SU-DHL-6 (cell line): ENCODE data around the gene PTGIS.

Experiments
- H2AFZ ChIP-seq: fragments of 200-600 bp; sonication (generic); 2 replicates; pipeline ENCODE4 v1.6.1; 2014; ENCODE audit warnings: low read depth, mild to moderate bottlenecking, moderate library complexity, mixed read lengths, antibody characterized with exemption, low read length; ENCODE audit not compliant: severe bottlenecking
- H3F3A ChIP-seq: fragments of 200-600 bp; shearing (Covaris generic); 2 replicates; pipeline ENCODE4 v1.6.0; 2016; ENCODE audit warnings: antibody characterized with exemption, mild to moderate bottlenecking; ENCODE audit not compliant: insufficient read depth
- H3K27ac ChIP-seq: fragments of 200-600 bp; sonication (generic); 2 replicates; pipeline ENCODE4 v1.5.1; 2016; ENCODE audit warnings: low read depth, mild to moderate bottlenecking, low read length, moderate library complexity, mixed read lengths
- H3K27me3 ChIP-seq: fragments of 200-600 bp; sonication (generic), shearing (Covaris generic); 2 replicates; pipeline ENCODE4 v1.6.0; 2014; ENCODE audit warnings: mild to moderate bottlenecking, low read length
- H3K36me3 ChIP-seq: fragments of 200-600 bp; sonication (generic); 2 replicates; pipeline ENCODE4 v1.6.1; 2014; ENCODE audit warnings: mild to moderate bottlenecking, low read length, mixed read lengths
- H3K4me2 ChIP-seq: fragments of 300-600, 200-600 bp; shearing (Covaris generic), sonication (generic); 2 replicates; pipeline ENCODE4 v1.6.0; 2014; ENCODE audit warnings: low read length, low read depth, mild to moderate bottlenecking; ENCODE audit not compliant: poor library complexity, severe bottlenecking
- H3K4me3 ChIP-seq: fragments of 200-600 bp; sonication (generic); 2 replicates; pipeline ENCODE4 v1.5.1; 2014; ENCODE audit warnings: antibody characterized with exemption, low read length, mild to moderate bottlenecking, mixed read lengths; ENCODE audit not compliant: insufficient read depth, poor library complexity, severe bottlenecking
- H3K79me2 ChIP-seq: fragments of 200-600 bp; sonication (generic); 2 replicates; pipeline ENCODE4 v1.6.1; 2014; ENCODE audit warnings: mild to moderate bottlenecking, low read length, moderate library complexity; ENCODE audit not compliant: insufficient read depth
- H3K9ac ChIP-seq: fragments of 200-600 bp; sonication (generic); 2 replicates; pipeline ENCODE4 v1.7.0; 2014; ENCODE audit warnings: mild to moderate bottlenecking, low read length
- H3K9me2 ChIP-seq: fragments of 200-600 bp; sonication (generic); replicated peaks from 2 replicates; pipeline ENCODE4 v1.6.1; 2014; ENCODE audit warnings: low read length; ENCODE audit not compliant: insufficient read depth
- H3K9me3 ChIP-seq: fragments of 200-600 bp; sonication (generic); 2 replicates; pipeline ENCODE4 v1.6.1; 2014; ENCODE audit warnings: low read length, mixed read lengths; ENCODE audit not compliant: insufficient read depth
- H4K20me1 ChIP-seq: fragments of 200-600 bp; sonication (generic); 2 replicates; pipeline ENCODE4 v1.6.1; 2014; ENCODE audit warnings: low read depth, mild to moderate bottlenecking, antibody characterized with exemption, low read length, moderate library complexity, mixed read lengths
- EZH2phosphoT487 ChIP-seq: fragments of 200-600 bp; sonication (generic), shearing (Covaris generic); conservative IDR thresholded peaks from 2 replicates; pipeline ENCODE4 v1.6.1; 2018; ENCODE audit warnings: mild to moderate bottlenecking, antibody characterized with exemption, low read length, moderate library complexity, mixed read lengths
- TF ChIP-seq, protein P1 (sequence below): fragments of 200-600 bp; sonication (generic); IDR thresholded peaks from one replicate; pipeline ENCODE4 v1.5.1; 2017; ENCODE audit warnings: antibody characterized with exemption, mild to moderate bottlenecking, low read length, moderate library complexity; ENCODE audit not compliant: insufficient read depth, poor library complexity, severe bottlenecking

The PTGIS gene

GRCh38 chr20:49526568-49526967 is 41.4 kb downstream of the PTGIS start:
- Histone ChIP-seq H3K9me2 (no peaks in the 10 kb centered on the region), H3K27ac (no peak overlapping the region), H3K27me3 (0 out of 2 replicates have a peak, but pooled peaks cover 2% of the 10 kb centered on the region), H2AFZ (no peak overlapping the region), H3F3A (no peaks in the 10 kb centered on the region), H3K4me3 (no peak overlapping the region), H3K79me2 (no peaks in the 10 kb centered on the region), H3K4me2 (no peak overlapping the region), H3K9ac (no peak overlapping the region), H3K36me3 (no peaks in the 10 kb centered on the region), H3K9me3 (no peaks in the 10 kb centered on the region), H4K20me1 (no peaks in the 10 kb centered on the region)
- no peak for TF ChIP-seq EZH2phosphoT487
- TF ChIP-seq, protein P1, sequence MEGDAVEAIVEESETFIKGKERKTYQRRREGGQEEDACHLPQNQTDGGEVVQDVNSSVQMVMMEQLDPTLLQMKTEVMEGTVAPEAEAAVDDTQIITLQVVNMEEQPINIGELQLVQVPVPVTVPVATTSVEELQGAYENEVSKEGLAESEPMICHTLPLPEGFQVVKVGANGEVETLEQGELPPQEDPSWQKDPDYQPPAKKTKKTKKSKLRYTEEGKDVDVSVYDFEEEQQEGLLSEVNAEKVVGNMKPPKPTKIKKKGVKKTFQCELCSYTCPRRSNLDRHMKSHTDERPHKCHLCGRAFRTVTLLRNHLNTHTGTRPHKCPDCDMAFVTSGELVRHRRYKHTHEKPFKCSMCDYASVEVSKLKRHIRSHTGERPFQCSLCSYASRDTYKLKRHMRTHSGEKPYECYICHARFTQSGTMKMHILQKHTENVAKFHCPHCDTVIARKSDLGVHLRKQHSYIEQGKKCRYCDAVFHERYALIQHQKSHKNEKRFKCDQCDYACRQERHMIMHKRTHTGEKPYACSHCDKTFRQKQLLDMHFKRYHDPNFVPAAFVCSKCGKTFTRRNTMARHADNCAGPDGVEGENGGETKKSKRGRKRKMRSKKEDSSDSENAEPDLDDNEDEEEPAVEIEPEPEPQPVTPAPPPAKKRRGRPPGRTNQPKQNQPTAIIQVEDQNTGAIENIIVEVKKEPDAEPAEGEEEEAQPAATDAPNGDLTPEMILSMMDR = no peak

DNA sequence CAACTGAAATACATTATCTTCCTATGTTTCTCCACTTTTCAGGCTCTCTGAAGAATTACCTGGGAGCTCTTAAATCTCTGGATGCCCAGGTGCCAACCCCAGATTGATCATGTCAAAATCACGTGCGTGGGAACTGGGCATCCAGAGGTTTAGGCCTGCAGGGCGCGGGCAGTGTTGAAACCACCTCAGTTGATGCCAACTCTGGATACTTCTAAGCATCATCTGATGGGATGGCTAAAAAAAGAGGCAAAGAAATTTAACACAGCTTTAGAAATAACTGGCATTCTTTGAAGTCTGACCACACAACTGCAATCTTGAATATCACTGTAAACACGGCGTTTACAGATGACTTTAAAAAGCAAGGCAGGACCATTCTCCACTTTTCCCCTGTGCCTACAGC is 41.9 kb downstream of the PTGIS start:
- Histone ChIP-seq H4K20me1 (no peaks in the 10 kb centered on the region), H2AFZ (no peak overlapping the region), H3K9me2 (no peaks in the 10 kb centered on the region), H3K27me3 (0 out of 2 replicates have a peak, but pooled peaks cover 2% of the 10 kb centered on the region), H3K9me3 (no peaks in the 10 kb centered on the region), H3K9ac (no peak overlapping the region), H3K36me3 (no peaks in the 10 kb centered on the region), H3K4me2 (no peak overlapping the region), H3K4me3 (no peak overlapping the region), H3K79me2 (no peaks in the 10 kb centered on the region), H3K27ac (no peak overlapping the region), H3F3A (no peaks in the 10 kb centered on the region)
- no peak for TF ChIP-seq EZH2phosphoT487
- TF ChIP-seq, protein P1 = no peak

GRCh38 chr20:49523767-49524360 is 44.1 kb downstream of the PTGIS start:
- no peaks in the 10 kb centered on the region for H3F3A ChIP-seq
- H3K9me3 ChIP-seq = no peaks in the 10 kb centered on the region
- no peak overlapping the region for H3K4me2 ChIP-seq
- H3K9me2 ChIP-seq = no peaks in the 10 kb centered on the region
- H4K20me1 ChIP-seq = no peaks in the 10 kb centered on the region
- no peak for TF ChIP-seq EZH2phosphoT487
- TF ChIP-seq, protein P1 = no peak
- no peak overlapping the region for H2AFZ ChIP-seq
- H3K27ac ChIP-seq = no peak overlapping the region
- no peaks in the 10 kb centered on the region for H3K79me2 ChIP-seq
- 0 out of 2 replicates have a peak, but pooled peaks cover 2% of the 10 kb centered on the region for H3K27me3 ChIP-seq
- no peak overlapping the region for H3K9ac ChIP-seq
- H3K4me3 ChIP-seq = no peak overlapping the region
- H3K36me3 ChIP-seq = no peaks in the 10 kb centered on the region
